NCI-H2107 (cell line): ENCODE results near the gene C2orf49.

Experiments used
- DNase-seq: peaks from one replicate; lab custom pipeline; 2025; lab: John Stamatoyannopoulos, UW

C2orf49 gene

GRCh38 chr2:105337122-105338019 is at the start of gene C2orf49:
C2orf49 (plus strand) TSS chr2:105337540; CDS start chr2:105337588, 48 bp downstream.
- DNase-seq = peak; percentile 73

- no peak for DNase-seq
These were observed 49.6 kb upstream of the C2orf49 start for GRCh38 chr2:105287692-105288091.

DNA sequence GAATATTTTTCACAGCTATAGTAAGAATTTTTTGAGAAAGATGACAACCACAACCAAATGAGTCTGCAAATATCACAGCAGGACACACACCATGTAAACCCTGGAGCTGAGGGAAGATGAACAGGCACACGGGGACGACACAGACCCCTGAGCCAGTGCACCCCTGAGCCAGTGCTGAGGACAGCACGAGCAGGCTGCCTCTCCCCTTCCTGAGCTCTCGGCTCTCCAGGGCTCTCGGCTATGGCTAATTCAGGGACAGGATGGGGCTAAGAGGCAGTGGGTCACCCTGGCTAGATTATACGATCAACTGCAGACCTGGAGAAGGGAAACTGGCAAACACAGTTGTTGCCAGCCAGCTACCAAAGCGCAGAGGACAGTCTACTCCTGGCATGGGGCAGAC is 49.2 kb upstream of the C2orf49 start:
- no peak for DNase-seq

GRCh38 chr2:105290981-105291660 is 46.2 kb upstream of the C2orf49 start:
- DNase-seq = no peak

DNA sequence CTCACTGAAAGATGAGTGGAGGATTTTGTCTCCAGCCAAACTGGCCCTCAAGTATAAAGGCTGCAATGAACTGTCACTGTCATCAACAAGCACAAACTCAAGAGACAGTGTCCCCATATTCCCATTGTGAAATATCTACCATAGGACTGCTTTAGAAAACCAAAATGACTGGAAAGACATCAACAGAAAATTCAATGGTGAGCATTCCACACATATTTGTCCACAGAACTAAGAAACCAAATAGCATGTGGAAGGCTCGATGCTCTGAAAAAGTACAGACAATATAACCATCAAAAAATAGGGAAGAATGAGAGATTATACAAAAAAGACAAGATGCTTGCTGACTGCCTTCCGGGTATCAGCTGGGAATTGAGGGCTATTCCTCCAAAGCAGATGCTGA is 45.4 kb upstream of the C2orf49 start:
- no peak for DNase-seq

GRCh38 chr2:105294046-105294445 is 43.3 kb upstream of the C2orf49 start:
- no peak for DNase-seq

GRCh38 chr2:105294844-105295481 is 42.4 kb upstream of the C2orf49 start:
- DNase-seq = peak; percentile 9

DNA sequence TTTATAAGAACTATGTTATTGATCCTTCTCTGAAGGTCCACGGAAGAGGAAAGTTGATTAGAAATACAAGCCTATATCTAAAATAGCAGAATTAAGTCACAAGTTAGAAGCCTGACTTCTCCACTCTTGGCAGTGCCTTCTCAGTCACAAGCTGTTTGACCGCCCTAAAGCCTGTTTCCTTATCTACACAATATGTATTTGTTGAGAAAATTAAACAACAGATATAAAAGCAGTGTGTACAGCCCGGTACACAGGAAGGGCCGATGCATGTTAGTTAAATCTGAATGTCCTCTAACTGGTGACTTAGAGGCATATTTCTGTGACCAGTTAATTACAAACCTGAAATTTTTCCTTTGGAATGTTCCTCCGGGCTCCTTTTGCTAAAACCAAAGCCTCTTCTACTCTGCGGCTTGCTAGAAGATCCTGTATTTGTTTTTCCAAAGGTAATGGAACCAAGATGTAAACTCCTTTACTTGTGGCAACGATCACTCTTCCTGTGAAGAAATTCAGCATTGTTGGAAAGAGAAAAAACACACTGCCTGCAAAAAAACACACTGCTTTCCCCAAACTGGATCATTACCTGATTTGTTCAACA is 41.2 kb upstream of the C2orf49 start:
- DNase-seq = no peak

- no peak for DNase-seq
These were observed 40.1 kb upstream of the C2orf49 start for GRCh38 chr2:105297216-105297615.

DNA sequence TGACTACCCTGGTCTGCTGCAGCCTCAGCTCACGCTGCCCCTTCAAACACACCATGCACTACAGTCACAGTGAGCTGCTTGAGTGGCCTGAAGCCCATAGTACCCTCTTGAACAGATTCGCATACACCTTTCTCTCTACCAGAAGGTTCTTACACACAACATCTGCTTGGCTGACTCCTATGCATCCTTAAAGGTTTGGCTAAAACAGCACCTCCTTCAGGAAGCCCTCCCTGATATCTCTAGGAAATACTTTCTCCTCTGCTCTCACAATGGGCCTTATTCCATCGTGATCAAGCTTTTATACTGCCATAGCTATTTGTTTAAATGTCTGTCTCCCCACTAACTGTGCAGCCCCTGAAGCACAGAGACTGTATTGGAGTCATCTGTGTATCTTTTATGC is 39.3 kb upstream of the C2orf49 start:
- no peak for DNase-seq

- DNase-seq = no peak
These were observed 38.0 kb upstream of the C2orf49 start for GRCh38 chr2:105299290-105299689.

- no peak for DNase-seq
These were observed 35.7 kb upstream of the C2orf49 start for GRCh38 chr2:105301646-105302045.

DNA sequence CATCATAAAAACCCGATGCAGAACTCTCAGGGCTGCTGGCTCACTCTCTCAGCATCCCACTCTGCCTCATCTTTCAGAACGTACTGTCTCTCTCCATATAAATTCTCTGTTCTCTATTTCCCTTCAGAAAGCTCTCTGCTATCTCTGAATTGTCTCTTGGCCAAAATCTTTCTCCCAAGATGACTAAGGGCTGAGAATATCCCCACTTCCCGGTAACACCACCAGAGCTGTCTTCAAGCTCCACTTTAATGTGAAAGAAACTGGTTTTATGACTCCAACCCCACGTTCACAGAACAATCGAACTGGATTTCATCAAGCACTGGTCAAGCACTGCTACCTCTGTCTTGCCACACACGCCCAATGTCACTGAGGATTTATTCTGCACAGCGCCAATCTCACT is 30.2 kb upstream of the C2orf49 start:
- DNase-seq = no peak

DNA sequence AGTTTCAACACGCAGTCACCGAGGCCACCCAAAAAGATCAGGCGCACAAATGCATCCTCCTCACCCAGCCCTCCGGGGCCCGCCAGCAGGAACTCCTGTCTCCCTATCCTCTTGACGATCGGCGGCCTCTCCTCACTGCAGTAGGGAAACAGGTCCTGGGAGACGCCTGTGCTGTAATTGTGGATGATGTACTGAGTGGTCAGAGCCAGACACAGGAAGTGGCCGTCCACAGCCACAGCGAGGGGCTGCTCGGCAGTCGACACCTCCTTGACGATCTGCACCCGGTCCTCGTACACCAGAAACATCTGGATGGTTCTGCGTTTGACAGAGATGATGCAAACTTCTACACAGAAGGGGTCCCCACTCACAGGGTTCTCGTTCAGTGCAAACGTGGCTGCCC is 29.8 kb upstream of the C2orf49 start:
- DNase-seq = no peak

DNA sequence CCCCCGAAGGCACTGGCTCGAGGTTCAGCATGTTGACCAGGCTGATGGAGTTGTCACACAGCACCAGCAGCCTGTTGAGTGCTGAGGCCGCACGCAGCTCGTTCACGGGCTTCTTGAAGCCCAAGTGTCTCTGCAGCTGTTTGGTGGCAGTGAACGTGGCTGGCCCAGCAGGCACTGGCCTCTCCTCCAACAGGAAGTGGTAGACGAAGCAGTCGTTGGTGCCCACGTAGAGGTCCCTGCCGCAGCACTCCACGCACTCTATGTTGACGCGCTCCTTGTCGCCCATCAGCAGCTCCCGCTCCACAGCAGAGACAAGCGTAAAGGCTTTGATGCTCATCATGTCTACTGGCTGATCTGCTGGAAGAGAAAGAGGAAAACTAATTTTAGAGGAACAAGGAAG is 29.4 kb upstream of the C2orf49 start:
- no peak for DNase-seq

GRCh38 chr2:105308382-105309146 is 28.8 kb upstream of the C2orf49 start:
- no peak for DNase-seq

GRCh38 chr2:105309147-105309545 is 28.2 kb upstream of the C2orf49 start:
- no peak for DNase-seq

- DNase-seq = no peak
These were observed 23.5 kb upstream of the C2orf49 start for GRCh38 chr2:105313877-105314276.

DNA sequence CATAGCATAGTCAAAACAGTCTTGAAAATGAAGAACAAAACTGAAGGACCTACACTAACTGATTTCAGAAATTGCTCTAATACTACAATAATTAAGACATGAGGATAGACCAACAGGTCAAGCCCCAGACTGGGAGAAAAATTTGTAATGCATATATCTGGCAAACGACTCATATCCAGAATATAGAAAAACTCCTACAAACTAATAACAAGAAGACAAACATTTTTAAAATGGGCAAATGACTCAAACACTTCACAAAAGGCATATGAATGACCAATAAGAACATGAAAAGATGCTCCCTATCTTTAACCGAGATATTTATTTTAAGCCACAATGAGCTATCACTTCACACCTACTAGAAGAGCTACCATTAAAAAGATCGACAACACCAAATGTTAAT is 22.0 kb upstream of the C2orf49 start:
- DNase-seq = no peak

- no peak for DNase-seq
These were observed 19.4 kb upstream of the C2orf49 start for GRCh38 chr2:105317937-105318336.

GRCh38 chr2:105320651-105321215 is 16.6 kb upstream of the C2orf49 start:
- no peak for DNase-seq
